Stimulated activated CD8-positive, alpha-beta memory T cell treated with anti-CD3 and anti-CD28 coated beads, Interleukin-4, amount 100 ng/mL, for 1 hour (primary cell): ENCODE results near the gene PARD6B.
"Not testable (repeated sequence)": the region's sequence is repeated elsewhere in the genome, so short reads cannot be mapped to it uniquely, and the experiment has no call there.

ENCODE experiments used
- DNase-seq, 2 donors: peaks; one replicate each; pipeline ENCODE4 v3.0.0-alpha.2; 2020; ENCODE audit warnings: low read depth in 2 of 2, low spot score in 1 of 2

The PARD6B gene

DNA sequence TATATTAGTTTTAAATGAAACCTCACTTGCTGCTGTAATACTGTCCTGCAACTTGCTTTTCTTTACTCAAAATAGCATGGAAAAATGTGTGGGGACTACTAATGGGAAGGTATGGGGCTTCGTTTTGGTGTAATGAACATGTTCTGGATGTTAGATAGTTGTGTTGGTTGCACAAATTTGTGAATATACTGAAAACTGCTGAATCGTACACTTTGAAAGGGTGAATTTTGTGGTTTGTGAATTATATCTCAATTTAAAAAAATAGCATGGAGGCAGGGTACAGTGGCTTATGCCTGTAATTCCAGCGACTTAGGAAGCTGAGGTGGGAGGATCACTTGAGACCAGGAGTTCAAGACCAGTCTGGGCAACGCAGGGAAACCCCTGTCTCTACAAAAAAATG is 65.8 kb downstream of the PARD6B start:
- no peak for DNase-seq

DNA sequence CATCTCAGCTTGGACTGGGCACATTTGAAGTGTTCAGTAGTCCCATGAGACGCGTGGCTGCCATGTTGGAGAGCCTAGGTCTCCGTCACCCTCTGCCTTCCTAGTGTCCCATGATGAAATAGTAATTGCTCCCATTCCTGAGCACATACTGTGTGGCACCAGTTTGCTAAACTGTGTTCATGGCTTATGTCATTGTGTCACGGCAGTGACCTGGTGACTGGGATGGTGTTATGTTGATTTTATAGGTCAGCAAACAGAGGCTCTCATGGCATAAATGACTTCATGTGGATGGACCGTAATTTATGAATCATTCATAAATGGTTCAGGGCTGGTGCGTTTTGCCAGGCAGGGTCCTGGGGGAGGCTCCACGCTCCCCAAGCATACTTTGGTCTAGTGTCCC is 67.3 kb downstream of the PARD6B start:
- no peak for DNase-seq

DNA sequence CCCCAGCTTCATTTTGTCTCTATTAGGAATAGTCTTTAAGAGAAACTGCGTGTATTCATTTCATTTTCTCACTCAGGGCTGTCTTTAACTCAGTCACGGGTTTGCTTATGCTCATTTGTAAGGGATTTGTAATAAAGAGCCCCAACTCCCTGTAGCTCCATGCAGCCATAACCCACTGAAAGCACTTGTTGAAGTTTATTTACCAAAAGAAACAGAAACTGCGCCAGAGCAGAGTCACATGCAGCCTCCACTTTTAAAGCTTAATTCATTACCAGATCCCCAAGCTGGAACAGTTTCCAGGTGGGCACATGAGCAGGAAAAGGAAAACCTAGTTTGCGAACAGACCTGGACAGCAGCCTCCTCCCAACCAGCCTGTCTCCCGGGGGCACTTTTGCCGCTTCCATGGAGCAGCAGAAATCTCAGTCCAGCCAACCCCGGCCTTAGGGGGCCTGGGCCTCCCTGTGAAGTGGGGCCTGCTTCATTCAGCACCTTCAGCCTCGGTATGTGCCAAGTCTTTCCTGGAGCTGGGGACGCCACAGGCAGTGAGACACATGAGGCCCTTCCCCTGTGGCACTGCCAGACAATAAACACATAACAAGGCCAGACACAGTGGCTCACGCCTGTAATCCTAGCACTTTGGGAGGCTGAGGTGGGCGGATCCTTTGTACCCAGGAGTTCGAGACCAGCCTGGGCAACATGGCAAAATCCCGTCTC is 68.0 kb downstream of the PARD6B start:
- no peak for DNase-seq

DNA sequence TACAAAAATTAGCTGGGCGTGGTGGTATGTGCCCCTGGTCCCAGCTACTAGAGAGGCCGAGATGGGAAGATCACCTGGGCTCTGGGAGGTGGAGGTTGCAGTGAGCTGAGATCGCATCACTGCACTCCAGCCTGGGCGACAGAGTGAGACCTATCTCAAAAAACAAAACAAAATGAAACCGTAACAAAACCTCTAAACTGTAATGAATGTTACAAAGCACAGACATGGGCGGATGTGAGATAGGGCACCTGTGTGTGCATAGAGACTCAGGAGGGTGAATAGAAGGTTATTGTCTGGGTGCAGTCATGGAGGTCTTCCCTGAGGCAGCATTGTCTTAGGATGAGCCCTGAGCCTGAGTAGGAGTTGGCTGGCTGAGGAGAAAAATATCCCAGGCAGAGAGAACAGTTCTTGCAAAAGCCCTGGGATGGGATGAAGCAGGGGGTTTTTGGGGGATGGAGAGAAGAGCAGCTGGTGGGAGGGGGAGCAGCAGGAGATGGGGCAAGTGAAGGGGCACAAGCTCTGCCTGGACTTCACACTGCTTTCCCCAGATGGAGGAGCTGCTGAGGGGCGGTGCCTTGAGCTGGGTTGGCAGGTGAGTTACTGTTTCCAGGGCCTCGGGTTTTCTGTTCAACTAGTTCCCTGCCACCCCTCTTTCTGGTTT is 68.6 kb downstream of the PARD6B start:
- DNase-seq: no peak

DNA sequence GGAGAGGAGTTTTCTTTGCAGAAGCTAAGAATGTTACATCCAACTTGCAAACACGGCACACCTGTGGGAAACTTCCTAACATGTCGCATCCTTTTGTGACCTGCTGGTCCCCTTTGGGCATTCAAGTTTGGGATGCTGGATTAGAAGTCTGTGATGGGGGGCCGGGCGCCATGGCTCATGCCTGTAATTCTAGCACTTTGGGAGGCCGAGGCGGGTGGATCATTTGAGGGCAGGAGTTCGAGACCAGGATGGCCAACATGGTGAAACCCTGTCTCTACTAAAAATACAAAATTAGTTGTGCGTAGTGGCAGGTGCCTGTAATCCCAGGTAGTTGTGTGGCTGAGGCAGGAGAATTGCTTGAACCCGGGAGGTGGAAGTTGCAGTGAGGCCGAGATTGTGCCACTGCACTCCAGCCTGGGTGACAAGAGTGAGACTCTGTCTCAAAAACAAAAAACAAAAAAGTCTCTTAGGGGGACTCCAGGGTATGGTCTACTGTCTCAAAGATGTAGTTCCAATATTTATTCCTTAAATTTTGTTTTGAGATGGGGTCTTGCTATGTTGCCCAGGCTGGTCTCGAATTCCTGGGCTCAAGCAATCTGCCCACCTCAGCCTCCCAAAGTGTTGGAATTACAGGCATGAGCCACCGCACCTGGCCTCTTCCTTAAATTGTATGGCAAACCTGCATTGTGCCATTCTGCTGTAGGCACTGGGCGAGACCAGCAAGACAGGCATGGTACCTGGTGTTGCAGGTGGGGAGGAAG is 69.8 kb downstream of the PARD6B start:
- DNase-seq: not testable (repeated sequence)

DNA sequence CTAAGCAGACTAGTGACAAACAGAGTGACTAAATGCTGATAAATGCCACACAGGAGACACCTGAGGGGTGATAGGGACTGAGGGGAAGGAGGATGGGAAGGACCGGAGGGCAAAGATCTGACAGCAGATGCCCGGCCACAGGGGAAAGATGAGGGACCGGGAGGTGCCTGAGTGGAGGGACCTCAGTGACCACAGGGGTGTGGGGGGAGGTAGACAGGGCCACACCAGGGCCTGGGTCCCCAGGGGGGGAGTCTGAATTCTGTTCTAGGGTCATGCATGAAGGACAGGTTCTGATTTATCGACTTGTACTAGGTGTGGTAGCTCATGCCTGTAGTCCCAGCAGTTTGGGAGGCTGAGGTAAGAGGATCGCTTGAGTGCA is 70.4 kb downstream of the PARD6B start:
- DNase-seq: no peak

DNA sequence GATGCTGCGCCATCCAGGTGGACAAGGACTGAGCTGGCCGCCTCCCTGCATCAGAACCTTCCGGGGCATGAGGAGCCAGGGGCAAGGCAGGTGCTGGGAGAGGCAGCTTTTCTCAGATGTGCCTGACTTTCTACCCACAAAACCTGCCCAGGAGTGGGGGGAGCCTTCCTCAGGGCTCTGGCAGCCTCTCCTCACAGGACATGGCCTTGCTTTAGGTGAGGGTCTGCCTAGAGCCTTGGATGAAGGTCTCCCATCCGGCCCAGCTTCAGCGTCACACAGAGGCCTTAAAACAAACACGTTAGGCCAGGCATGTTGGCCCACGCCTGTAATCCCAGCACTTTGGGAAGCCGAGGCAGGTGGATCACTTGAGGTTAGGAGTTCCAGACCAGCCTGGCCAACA is 70.9 kb downstream of the PARD6B start:
- DNase-seq: no peak

DNA sequence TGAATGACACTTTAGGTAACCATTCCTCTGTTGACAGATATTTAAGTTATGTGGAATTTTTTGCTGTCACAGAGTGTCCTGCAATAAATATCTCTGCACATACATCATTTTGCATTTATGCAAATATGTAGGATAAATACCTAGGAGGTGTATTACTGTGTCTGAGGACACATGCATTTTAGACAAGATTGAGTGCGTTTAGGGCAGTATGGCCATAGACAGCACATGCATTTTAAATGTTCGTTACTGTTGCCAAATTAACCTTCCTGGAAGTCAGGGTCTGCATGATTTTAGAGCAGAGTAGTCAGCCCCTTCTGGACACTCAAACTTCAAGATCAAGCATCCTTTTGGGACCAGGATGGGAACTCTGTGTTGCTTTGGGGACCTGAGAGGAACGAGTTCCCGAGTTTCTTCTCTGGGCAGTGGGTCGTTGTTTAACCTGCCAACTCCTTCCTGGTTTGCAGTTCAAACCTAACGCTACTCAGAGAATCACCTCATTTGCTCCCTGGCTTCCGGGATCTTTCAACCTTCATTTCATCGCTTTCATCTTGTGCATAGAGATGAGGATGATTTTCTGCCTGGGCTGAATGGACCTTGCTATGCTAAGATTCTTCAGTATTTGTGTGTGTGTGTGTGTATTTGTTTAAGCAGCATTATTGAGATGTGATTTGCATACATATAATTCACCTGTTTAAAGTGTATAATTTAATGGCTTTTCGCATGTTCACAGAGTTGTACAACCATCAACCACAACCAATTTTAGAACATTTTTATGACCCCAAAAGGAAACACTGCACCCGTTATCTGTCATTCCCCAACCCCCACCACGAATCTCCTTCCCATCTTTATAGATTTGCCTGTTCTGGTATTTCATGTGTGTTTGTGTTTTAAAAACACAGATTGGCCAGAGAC is 73.3 kb downstream of the PARD6B start:
- DNase-seq: no peak

DNA sequence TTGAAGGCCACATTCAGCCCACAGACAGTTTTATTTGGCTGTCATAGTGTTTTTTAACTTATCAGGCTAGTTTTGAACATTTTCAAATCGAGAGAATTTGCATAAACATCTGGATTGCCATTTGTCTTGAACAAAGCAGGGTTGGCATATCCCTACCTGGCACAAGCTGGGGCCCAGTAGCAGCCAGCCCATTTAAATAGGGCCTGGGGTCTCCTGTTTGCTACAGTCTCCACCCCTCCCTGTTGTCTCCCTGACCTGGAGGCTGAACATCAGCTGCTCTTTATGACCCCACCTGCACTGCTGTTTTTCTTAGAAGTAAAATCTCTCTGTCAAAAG is 73.9 kb downstream of the PARD6B start:
- no peak for DNase-seq

DNA sequence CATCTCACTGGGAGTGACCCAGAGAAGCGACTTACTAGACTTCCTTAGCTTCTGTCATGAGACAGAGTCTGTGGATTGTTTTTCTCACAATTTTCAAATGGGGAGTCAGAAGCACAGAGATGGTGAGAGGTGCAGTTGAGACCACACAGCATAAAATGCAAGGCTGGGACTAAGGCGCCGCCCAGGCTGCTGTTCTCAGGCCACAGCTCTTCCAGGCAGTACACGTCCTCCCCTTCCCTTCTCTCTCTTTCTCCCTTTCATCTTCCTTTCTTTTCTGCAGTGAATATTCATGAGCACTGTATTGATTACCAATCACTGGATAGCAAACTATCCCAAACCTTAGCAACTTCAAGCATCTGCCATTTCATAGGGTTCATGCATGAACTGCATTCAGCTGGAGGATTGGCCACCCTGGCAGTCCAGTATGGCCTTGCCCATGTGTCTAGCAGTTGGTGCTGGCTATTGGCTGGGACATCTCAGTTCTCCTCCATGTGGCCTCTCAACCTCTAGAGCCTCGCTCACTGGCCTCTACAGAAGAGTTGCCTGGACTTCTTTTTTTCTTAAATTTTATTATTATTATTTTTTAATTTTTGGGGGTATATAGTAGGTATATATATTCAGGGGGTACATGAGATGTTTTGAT is 74.9 kb downstream of the PARD6B start:
- DNase-seq: no peak
